ENCODE data around the gene RLF.

GRCh38 chr1:40167317-40167716, 6.1 kb downstream of the RLF start:
- TF ChIP-seq GATA2 (IDR thresholded peaks at IDR 0.05; ENCODE audit: low read depth, low read length) (no peak), GATA3 (IDR thresholded peaks at IDR 0.05; ENCODE audit: low read depth, low read length) (no peak)

Measured in SH-SY5Y (cell line).